Measurements from ENCODE around the gene LCP2.
A peak's percentile ranks its signal among the peaks of the same experiment; 100 is the strongest.

LCP2 gene

DNA sequence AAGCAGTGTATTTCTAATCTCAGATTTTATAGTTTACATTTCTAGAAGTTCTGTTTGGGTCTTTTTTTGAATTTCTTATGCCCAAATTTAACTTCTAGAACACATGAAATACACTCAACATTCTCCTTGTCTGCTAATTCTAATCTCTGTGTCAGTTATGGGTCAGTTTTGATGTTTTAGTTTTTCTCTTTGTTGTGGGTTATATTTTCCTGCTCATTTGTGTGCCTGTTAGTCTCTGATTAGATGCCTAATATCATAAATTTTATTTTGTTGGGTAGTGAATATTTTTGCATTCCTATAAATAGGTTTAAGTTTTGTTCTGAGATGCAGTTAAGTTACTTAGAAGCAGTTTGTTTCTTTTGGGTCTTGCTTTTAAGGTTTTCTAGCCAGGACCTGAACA is 12.4 kb downstream of the LCP2 start:
- TF ChIP-seq OSR2 (tag by site-specific recombination; IDR thresholded peaks at IDR 0.05) (no peak), ZNF350 (tag by site-specific recombination; IDR thresholded peaks at IDR 0.05) (no peak), ZNF324 (tag by site-specific recombination; IDR thresholded peaks at IDR 0.05) (no peak), ZNF658 (tag by site-specific recombination; IDR thresholded peaks at IDR 0.05) (no peak), ZNF2 (tag by site-specific recombination; IDR thresholded peaks at IDR 0.05) (no peak), ZNF621 (tag by site-specific recombination; IDR thresholded peaks at IDR 0.05) (no peak), ZNF677 (tag by site-specific recombination; IDR thresholded peaks at IDR 0.05) (no peak), HOXC10 (CRISPR knock-in tag; IDR thresholded peaks at IDR 0.05) (no peak)
- CTCF ChIA-PET: no interaction called here
- H3K4me1 ChIP-seq (ENCODE audit: control insufficient read depth, insufficient read depth, low read length): no peaks in the 10 kb centered on the region

DNA sequence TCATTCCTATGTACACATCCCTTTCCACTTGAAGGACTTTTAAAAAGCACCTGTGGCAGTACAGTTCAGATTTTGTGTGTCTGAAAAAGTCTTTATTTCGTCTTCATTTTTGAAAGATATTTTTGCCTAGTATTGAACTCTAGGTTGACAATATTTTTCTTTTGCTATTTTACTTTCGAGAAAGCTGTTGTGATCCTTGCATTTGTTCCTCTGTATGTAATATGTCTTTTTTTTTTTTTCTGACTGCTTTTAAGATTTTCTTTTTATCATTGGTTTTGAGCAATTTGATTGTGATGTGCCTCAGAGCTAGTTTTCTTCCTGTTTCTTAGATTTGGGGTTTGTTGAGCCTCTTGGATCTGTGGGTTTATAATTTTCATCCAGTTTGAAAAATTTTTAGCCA is 13.3 kb downstream of the LCP2 start:
- Histone ChIP-seq H3K36me3 (ENCODE audit: control insufficient read depth in 2 of 2, insufficient read depth in 1 of 2, low read length in 2 of 2) (no peaks in the 10 kb centered on the region), H3K9me3 (ENCODE audit: control insufficient read depth, insufficient read depth, low read depth, low read length) (no peaks in the 10 kb centered on the region; the same call in none of the 2 replicates), H3K27ac (ENCODE audit: extremely low read depth, low read depth, low read length) (no peak overlapping the region), H3K4me3 (ENCODE audit: low read depth, low read length) (no peak overlapping the region), H3K4me1 (ENCODE audit: control insufficient read depth, insufficient read depth, low read length) (no peaks in the 10 kb centered on the region)
- POLR2A ChIA-PET: no interaction called here
- TF ChIP-seq SETDB1 (IDR thresholded peaks at IDR 0.05; ENCODE audit: insufficient read length, low read length) (peak; percentile 90), ZNF791 (tag by site-specific recombination; IDR thresholded peaks at IDR 0.05) (peak; percentile 98)
- TF ChIP-seq, protein P1, sequence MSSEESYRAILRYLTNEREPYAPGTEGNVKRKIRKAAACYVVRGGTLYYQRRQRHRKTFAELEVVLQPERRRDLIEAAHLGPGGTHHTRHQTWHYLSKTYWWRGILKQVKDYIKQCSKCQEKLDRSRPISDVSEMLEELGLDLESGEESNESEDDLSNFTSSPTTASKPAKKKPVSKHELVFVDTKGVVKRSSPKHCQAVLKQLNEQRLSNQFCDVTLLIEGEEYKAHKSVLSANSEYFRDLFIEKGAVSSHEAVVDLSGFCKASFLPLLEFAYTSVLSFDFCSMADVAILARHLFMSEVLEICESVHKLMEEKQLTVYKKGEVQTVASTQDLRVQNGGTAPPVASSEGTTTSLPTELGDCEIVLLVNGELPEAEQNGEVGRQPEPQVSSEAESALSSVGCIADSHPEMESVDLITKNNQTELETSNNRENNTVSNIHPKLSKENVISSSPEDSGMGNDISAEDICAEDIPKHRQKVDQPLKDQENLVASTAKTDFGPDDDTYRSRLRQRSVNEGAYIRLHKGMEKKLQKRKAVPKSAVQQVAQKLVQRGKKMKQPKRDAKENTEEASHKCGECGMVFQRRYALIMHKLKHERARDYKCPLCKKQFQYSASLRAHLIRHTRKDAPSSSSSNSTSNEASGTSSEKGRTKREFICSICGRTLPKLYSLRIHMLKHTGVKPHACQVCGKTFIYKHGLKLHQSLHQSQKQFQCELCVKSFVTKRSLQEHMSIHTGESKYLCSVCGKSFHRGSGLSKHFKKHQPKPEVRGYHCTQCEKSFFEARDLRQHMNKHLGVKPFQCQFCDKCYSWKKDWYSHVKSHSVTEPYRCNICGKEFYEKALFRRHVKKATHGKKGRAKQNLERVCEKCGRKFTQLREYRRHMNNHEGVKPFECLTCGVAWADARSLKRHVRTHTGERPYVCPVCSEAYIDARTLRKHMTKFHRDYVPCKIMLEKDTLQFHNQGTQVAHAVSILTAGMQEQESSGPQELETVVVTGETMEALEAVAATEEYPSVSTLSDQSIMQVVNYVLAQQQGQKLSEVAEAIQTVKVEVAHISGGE (tag by site-specific recombination; conservative IDR thresholded peaks at IDR 0.05; ENCODE audit: low read depth): no peak
- CTCF ChIA-PET: no interaction called here

More for the DNA sequence above, 12.4 kb downstream of the LCP2 start:
- Histone ChIP-seq H3K27ac (ENCODE audit: extremely low read depth, low read depth, low read length) (no peak overlapping the region), H3K36me3 (ENCODE audit: control insufficient read depth in 2 of 2, insufficient read depth in 1 of 2, low read length in 2 of 2) (no peaks in the 10 kb centered on the region), H3K9me3 (ENCODE audit: control insufficient read depth, insufficient read depth, low read depth, low read length) (no peaks in the 10 kb centered on the region; the same call in none of the 2 replicates), H3K4me3 (ENCODE audit: low read depth, low read length) (no peak overlapping the region)
- POLR2A ChIA-PET: no interaction called here

GRCh38 chr5:170283296-170283695 is 14.3 kb downstream of the LCP2 start:
- Histone ChIP-seq H3K4me3 (ENCODE audit: low read depth, low read length) (no peak overlapping the region), H3K4me1 (ENCODE audit: control insufficient read depth, insufficient read depth, low read length) (no peaks in the 10 kb centered on the region), H3K36me3 (ENCODE audit: control insufficient read depth in 2 of 2, insufficient read depth in 1 of 2, low read length in 2 of 2) (no peaks in the 10 kb centered on the region), H3K27ac (ENCODE audit: extremely low read depth, low read depth, low read length) (no peak overlapping the region), H3K9me3 (ENCODE audit: control insufficient read depth, insufficient read depth, low read depth, low read length) (no peaks in the 10 kb centered on the region; the same call in 1 of the 2 replicates)
- ChIA-PET POLR2A (no interaction called here), CTCF (interaction anchor here (1.1 to 1.2 kb wide), 2 partner anchors 9 to 138 kb away, joined by 4 to 7 read pairs; no protein-coding TSS in a partner anchor)
- TF ChIP-seq ZNF24 (tag by site-specific recombination; IDR thresholded peaks at IDR 0.05) (no peak), ZNF114 (tag by site-specific recombination; IDR thresholded peaks at IDR 0.05) (no peak), ZSCAN4 (tag by site-specific recombination; IDR thresholded peaks at IDR 0.05) (no peak), ZNF433 (tag by site-specific recombination; IDR thresholded peaks at IDR 0.05; ENCODE audit: low read depth) (no peak), ZNF2 (tag by site-specific recombination; IDR thresholded peaks at IDR 0.05) (no peak), TCF7L2 (IDR thresholded peaks at IDR 0.05; ENCODE audit: borderline replicate concordance, low read depth, low read length) (no peak), ZNF664 (tag by site-specific recombination; IDR thresholded peaks at IDR 0.05) (no peak), ZNF416 (tag by site-specific recombination; IDR thresholded peaks at IDR 0.05) (no peak), ZNF112 (tag by site-specific recombination; IDR thresholded peaks at IDR 0.05) (no peak), BCL11A (tag by site-specific recombination; IDR thresholded peaks at IDR 0.05; ENCODE audit: low read depth) (no peak), ZNF658 (tag by site-specific recombination; IDR thresholded peaks at IDR 0.05) (no peak), ZNF280D (tag by site-specific recombination; IDR thresholded peaks at IDR 0.05) (no peak), ZNF175 (tag by site-specific recombination; IDR thresholded peaks at IDR 0.05) (no peak), ZNF548 (tag by site-specific recombination; IDR thresholded peaks at IDR 0.05) (no peak)
- TF ChIP-seq, protein P2, sequence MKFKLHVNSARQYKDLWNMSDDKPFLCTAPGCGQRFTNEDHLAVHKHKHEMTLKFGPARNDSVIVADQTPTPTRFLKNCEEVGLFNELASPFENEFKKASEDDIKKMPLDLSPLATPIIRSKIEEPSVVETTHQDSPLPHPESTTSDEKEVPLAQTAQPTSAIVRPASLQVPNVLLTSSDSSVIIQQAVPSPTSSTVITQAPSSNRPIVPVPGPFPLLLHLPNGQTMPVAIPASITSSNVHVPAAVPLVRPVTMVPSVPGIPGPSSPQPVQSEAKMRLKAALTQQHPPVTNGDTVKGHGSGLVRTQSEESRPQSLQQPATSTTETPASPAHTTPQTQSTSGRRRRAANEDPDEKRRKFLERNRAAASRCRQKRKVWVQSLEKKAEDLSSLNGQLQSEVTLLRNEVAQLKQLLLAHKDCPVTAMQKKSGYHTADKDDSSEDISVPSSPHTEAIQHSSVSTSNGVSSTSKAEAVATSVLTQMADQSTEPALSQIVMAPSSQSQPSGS (tag by site-specific recombination; IDR thresholded peaks at IDR 0.05; ENCODE audit: low read depth): no peak
